Measurements from ENCODE around the gene RIF1. TPM values are rescaled to one million over a fixed set of nuclear protein-coding genes. Genes with fewer than 3 reads are reported as not detected.

Gene RIF1
- total and polyA plus RNA-seq, 7 donors: 1.8 to 38.2 (median 31.3) TPM

GRCh38 chr2:151475071-151475470 lies 65.4 kb downstream of the RIF1 start:
- TF ChIP-seq POLR2AphosphoS5 (IDR thresholded peaks at IDR 0.05): no peak
- TF ChIP-seq CTCF (IDR thresholded peaks at IDR 0.05): no peak
- no peak for TF ChIP-seq POLR2A (IDR thresholded peaks at IDR 0.05)
- TF ChIP-seq EP300 (IDR thresholded peaks at IDR 0.05): no peak
- no peak overlapping the region for H3K4me3 ChIP-seq
- WGBS, 2 donors: 73 to 82% methylated on average over 2 of the region's 2 CpGs
- H3K4me1 ChIP-seq: no peaks in the 10 kb centered on the region
- no peak for DNase-seq
- intact Hi-C loops (cut with DNase I): no loop called here
- H3K9me3 ChIP-seq: no peaks in the 10 kb centered on the region
- peaks cover 2 to 53% (median 11%) of the 10 kb centered on the region in 4 donors for H3K36me3 ChIP-seq
- no peak overlapping the region for H3K27ac ChIP-seq
- H3K27me3 ChIP-seq: no peaks in the 10 kb centered on the region

- no peak for DNase-seq
- H3K27me3 ChIP-seq: no peaks in the 10 kb centered on the region
- peaks cover 0 to 43% (median 3%) of the 10 kb centered on the region in 4 donors for H3K36me3 ChIP-seq
- no peak overlapping the region for H3K27ac ChIP-seq
- H3K4me1 ChIP-seq: no peaks in the 10 kb centered on the region
- no peaks in the 10 kb centered on the region for H3K9me3 ChIP-seq
- WGBS, 2 donors: 86 to 89% methylated on average over 1 of the region's 1 CpG
- TF ChIP-seq EP300 (IDR thresholded peaks at IDR 0.05): no peak
- no peak for TF ChIP-seq POLR2AphosphoS5 (IDR thresholded peaks at IDR 0.05)
- TF ChIP-seq POLR2A (IDR thresholded peaks at IDR 0.05): no peak
- no peak for TF ChIP-seq CTCF (IDR thresholded peaks at IDR 0.05)
- H3K4me3 ChIP-seq: no peak overlapping the region
- intact Hi-C loops (cut with DNase I): no loop called here
Measured at GRCh38 chr2:151476287-151476686, 66.6 kb downstream of the RIF1 start.

GRCh38 chr2:151478011-151478410 lies 68.3 kb downstream of the RIF1 start:
- no peak overlapping the region for H3K4me3 ChIP-seq
- H3K4me1 ChIP-seq: no peaks in the 10 kb centered on the region
- no peak for DNase-seq
- no peak for TF ChIP-seq POLR2AphosphoS5 (IDR thresholded peaks at IDR 0.05)
- intact Hi-C loops (cut with DNase I): no loop called here
- H3K36me3 ChIP-seq: peaks cover 0 to 43% (median 3%) of the 10 kb centered on the region in 4 donors
- no peaks in the 10 kb centered on the region for H3K9me3 ChIP-seq
- H3K27me3 ChIP-seq: no peaks in the 10 kb centered on the region
- 97% methylated on average over 4 of the region's 4 CpGs for WGBS, 2 donors
- no peak overlapping the region for H3K27ac ChIP-seq

GRCh38 chr2:151481744-151482143 lies 72.0 kb downstream of the RIF1 start:
- Histone ChIP-seq H3K27me3 (no peaks in the 10 kb centered on the region), H3K4me1 (no peaks in the 10 kb centered on the region), H3K4me3 (no peak overlapping the region), H3K27ac (no peak overlapping the region), H3K36me3 (peaks cover 0 to 12% (median 0%) of the 10 kb centered on the region in 4 donors), H3K9me3 (no peaks in the 10 kb centered on the region)
- WGBS, 2 donors: 87 to 94% methylated on average over 5 of the region's 5 CpGs
- intact Hi-C loops (cut with DNase I): no loop called here
- TF ChIP-seq CTCF (IDR thresholded peaks at IDR 0.05) (no peak), EP300 (IDR thresholded peaks at IDR 0.05) (no peak), POLR2A (IDR thresholded peaks at IDR 0.05) (no peak)
- no peak for DNase-seq

- 88 to 94% methylated on average over 4 of the region's 4 CpGs for whole genome bisulfite sequencing, 2 donors
- Histone ChIP-seq H3K27ac (no peak overlapping the region), H3K9me3 (no peaks in the 10 kb centered on the region), H3K27me3 (no peaks in the 10 kb centered on the region), H3K36me3 (peaks cover 0 to 11% (median 0%) of the 10 kb centered on the region in 4 donors), H3K4me1 (no peaks in the 10 kb centered on the region), H3K4me3 (no peak overlapping the region)
- DNase-seq: no peak
- intact Hi-C loops (cut with DNase I): no loop called here
- TF ChIP-seq CTCF (IDR thresholded peaks at IDR 0.05) (no peak), EP300 (IDR thresholded peaks at IDR 0.05) (no peak), POLR2AphosphoS5 (IDR thresholded peaks at IDR 0.05) (no peak), POLR2A (IDR thresholded peaks at IDR 0.05) (no peak)
Measured at GRCh38 chr2:151482171-151482725, 72.5 kb downstream of the RIF1 start.

Data from sigmoid colon (tissue), 7 donors.